Urothelium cell line (cell line): ENCODE measurements around the gene CHD1L.
"Not testable (repeated sequence)": the region's sequence is repeated elsewhere in the genome, so short reads cannot be mapped to it uniquely, and the experiment has no call there.

Experiments
- DNase-seq: peaks from one replicate; pipeline ENCODE4 v3.0.0; 2011; ENCODE audit warnings: low spot score, mixed read lengths
- FAIRE-seq: peaks from 2 replicates; lab custom pipeline; 2011; peaks lifted over from hg19 to GRCh38; lab: Jason Lieb, UNC

CHD1L gene

DNA sequence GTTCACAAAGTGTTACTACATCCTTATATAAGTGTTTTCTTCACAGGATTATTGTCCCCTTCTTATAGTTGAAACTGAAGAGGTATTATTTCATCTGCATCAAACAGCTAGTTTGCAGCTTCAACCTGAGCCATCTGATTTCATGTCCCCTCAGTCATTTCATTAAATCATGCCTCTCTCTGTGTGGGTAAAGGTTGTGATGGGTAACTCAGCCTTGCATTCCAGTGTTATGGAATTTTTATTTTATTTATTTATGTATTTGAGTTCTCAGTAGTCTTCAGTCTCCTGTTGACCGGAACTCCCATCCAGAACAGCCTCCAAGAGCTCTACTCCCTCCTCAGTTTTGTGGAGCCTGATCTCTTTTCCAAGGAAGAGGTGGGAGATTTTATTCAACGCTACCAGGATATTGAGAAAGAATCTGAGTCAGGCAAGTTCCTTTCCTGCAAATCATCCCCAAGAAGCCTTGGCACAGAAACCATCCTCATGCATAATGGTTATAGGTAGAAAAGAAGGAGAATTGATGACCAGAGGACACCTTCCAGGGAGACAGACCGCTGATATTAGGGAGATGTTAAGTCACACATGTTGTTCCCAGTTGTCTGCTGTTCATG, 21.8 kb downstream of the CHD1L start:
- no peak for FAIRE-seq
- no peak for DNase-seq

DNA sequence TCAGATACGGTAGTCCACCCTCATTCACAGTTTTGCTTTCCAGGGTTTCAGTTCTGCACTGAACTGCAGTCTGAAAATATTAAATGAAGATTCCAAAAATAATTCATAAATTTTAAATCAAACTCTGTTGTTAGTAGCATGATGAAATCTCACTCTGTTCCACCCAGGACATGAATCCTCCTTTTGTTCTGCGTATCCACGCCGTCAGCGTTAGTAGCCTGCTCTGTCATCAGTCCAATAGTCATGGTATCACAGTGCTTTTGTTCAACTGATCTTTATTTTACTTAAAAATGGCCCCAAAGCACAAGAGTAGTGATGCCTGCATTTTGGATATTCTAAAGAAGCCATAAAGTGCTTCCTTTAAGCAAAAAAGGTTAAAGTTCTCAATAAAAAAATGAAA, 23.9 kb downstream of the CHD1L start:
- DNase-seq (no peak), FAIRE-seq (no peak)

DNA sequence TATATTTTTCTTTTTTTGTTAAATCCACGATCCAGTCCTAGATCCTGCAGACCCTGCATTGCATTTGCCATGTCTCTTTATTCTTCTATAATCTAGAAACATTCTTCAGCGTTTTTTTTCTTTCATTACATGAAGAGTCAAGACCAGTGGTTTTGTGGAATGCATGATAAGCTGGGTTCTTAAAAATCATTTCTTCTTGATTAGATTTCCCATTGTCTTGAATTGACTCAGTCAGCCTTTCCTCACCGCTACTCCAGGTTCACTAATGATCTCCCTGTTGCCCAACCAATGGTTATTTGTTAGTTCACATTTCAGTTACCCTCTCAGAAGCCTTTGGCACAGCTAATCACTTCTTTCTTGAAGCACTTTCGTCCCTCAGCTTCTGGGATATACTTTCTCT, 25.2 kb downstream of the CHD1L start:
- FAIRE-seq = no peak
- no peak for DNase-seq

DNA sequence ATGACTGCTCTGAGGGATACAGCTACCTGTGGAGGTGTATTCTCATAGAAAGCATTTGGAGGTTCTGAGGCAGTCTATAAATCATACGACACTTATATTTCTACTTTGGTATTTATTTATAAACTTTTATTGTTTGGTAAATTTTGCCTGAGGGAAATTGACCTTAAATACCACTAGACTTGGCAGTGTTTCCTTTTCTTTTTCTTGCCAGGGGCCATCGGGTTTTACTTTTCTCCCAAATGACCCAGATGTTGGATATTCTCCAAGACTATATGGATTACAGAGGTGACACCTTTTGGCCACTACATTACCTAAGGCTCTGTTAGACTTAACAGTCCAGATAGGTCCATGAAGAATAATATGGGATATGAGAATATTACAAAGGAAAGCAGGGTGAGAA, 28.2 kb downstream of the CHD1L start:
- FAIRE-seq (no peak), DNase-seq (no peak)

DNA sequence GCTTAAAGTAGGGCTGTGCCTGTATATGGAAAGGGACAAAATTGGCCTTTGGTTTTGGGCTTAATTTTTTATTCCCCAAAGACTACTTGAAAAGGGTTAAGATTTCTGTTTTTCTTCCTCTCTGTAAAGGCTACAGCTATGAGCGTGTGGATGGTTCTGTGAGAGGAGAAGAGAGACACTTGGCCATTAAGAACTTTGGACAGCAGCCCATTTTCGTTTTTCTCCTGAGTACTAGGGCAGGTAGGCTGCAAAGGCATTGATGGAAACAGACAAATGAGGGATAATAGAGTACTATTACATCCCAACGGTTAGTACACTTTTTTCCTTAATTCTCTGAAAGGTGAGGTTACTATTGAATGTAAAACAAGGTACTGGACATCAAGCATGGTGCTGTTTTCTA, 29.6 kb downstream of the CHD1L start:
- FAIRE-seq (no peak), DNase-seq (no peak)

DNA sequence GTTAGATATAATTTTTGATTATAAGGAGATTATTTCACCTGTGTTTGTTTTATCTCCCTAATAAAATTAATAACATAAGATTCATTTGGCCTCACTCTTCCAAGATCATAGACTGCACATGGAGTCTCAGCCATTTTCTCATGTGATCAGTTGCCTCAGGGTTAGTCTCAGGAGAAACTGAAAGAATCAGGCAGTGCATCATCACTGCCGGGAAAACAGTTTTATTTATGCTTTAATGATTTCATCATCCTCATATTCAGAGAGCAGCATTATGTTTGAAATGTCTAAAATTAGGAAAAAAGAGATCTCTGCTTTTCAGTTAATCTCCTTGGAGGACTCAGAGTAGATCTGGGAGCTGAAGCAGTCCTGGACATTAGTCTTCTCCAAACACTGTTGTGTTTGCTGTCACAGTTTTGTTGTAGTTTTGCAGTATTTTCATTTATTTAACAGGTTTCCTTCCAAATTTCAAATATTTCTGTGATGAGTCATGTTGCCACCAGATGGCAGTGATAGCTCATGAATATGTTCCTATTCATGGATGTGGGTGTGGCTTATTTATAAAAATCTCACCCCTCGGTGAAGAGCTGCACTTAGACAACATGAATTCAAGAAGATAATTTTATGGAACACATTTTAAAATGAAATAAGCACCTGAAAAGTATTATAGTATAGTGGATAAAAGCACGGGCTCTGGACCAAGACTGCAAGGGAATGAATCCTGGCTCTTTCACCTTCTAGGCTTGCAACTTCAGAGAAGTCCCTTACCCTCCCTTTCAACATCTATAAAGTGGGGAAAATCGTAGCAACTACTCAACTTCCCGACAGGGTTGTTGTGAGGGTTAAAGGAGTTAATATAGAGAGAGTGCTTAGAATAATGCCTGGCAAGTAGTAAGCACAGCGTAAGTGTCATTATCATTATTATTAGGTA, 31.2 kb downstream of the CHD1L start:
- peak; percentile 70 for DNase-seq
- FAIRE-seq = no peak

DNA sequence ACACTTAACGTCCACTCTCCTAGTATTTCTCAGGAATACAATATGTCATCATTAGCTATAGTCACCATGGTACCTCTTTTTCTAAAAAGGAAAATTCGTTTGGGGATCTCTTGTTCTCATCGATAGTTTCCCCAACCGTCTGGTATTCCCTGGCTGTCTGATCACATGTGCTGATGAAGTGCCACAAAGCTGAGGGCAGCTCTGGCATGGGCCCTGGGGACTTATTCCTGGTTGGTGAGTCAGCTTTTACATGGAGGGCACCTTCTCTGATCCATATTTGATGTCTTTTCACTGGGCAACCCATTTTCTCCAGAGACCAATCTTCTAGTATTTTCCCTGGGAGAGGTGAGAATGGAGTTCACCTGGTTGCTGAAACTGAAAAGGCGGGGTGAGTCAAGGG, 39.5 kb downstream of the CHD1L start:
- DNase-seq (no peak), FAIRE-seq (no peak)

DNA sequence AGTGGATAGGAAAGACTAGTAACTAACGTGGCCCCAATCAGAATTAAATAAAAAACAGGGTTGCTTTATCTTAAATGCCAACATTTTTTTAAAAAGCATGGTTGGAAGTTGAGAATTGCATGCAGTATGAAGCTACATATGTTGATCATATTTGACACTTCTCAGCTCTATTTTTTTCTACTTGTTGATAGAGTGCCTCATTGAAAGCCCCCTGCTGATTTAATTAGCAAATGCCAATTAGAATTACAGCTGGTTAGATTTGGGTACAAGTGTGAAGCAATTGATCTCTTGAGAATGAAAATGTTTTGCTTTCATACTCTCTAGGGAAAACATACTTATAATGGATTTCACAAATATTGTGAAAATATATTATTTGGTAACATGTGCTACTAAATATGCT, 40.5 kb downstream of the CHD1L start:
- DNase-seq (no peak), FAIRE-seq (no peak)

DNA sequence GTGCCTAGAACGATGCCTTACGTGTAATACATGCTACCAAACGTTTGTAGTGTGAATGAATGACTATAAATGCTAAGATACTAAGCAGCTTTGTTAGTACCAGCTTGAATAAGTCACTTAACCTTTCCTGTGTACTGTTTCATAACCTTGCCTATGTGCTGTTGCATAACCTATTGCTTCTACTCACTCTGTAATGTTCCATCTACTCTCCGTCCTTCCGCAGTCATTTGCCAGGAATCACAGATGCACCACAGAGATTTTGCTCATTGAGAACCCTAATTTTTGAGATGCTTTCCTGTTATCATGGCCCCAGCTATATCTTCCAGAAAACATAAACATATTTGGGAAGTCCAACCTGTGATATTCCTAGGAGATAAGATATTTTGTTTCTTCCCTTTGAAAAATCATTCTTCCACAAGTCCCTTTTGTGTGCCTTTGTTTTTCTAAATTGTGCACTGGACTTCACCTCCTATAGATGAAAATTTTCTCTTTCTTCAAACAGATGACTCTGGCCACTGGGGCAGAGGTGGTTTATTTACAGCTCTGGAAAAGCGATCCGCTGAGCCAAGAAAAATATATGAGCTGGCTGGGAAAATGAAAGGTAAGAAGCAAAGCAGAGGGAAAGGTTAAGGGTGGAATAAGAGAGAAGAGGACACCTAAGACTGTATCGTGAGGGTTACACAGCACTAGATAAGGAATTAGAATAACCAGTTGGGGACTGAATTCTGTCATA, 44.8 kb downstream of the CHD1L start:
- no peak for DNase-seq
- FAIRE-seq = no peak

DNA sequence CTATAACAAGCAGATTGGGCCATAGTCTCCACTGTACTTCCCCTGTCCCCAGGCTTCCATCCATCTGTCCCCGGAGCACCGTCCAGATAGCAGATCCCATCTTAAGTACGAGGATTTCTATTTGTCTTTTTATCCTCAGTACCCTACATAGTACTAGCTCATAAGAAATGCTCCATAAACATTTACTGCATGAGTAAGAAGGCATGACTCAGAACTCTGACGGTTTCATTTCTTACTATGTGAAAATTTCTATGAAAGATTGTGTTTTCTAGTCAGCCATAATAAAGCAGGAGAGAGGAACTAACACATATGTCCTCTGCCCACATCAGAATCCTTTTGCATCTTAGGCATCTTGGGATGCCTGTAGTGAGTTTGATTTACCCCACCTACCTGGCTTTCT, 49.5 kb downstream of the CHD1L start:
- FAIRE-seq (no peak), DNase-seq (no peak)

DNA sequence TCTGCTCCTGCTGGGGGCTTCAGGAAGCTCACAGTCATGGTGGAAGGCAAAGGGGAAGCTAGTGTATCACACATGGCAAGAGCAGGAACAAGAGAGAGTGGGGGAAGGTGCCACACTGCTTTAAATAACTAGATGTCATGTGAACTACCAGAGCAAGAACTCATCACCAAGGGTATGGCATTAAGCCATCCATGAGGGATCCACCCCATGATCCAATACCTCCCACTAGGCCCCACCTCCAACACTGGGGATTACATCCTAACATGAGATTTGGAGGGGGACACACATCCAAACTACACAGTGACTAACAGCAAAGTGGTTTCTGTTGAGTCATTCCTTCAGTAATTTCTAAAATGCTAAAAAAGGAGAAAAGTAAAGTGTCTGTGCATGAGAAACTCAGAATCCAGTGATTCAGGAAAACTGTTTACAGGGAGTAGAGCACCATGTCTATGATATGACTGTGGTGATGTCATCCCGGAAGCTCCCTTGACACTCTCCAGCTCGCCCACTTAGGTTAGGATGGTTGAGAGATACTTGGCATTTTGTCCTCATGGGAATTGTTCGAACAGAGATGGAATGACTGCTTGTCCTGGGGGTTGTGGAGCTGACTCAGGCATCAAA, 50.3 kb downstream of the CHD1L start:
- FAIRE-seq = no peak
- peak; percentile 9 for DNase-seq

DNA sequence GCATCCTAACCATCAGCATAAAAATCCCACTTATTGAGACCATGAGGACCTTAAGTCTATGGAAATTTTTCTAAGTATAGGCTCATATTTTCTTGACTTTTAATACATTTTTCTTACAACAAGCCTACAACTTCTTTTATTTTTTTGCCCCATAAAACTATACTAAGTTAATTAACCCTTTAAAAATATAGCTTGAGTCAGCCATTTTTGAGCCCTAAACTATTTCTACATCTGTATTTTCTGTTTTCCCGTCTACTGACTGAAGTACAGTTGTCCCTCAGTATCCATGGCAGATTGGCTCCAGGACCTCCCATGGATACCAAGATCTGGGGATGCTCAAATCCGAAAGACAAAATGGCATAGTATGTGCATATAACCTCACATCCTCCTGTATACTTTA, 55.0 kb downstream of the CHD1L start:
- no peak for DNase-seq
- FAIRE-seq = no peak

DNA sequence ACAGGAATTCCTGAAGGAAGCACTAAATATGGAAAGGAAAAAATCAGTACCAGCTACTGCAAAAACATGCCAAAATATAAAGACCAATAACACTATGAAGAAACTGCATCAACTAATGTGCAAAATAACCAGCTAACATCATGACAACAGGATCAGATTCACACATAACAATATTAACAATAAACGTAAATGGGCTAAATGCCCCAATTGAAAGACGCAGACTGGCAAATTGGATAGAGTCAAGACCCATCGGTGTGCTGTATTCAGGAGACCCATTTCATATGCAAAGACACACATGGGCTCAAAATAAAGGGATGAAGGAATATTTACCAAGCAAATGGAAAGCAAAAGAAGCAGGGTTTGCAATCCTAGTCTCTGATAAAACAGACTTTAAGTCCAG, 63.3 kb downstream of the CHD1L start:
- not testable (repeated sequence) for DNase-seq, FAIRE-seq

DNA sequence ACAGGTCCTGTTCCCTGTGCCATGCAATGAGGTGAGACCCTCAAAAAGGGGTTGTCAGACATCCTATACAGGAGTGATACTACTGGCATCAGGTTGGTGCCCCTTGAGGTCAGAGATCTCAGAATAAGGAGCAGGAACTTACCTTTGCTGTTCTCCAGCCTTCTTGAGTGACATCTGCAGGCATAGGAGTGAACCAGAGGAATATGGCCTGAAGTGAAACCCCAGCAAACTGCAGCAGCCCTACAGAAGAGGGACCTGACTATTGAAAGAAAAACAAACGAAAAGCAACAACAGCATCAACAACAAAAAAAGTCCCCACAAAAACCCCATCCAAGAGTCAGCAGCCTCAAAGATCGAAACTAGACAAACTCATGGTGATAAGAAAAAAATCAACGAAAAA, 74.5 kb downstream of the CHD1L start:
- FAIRE-seq (no peak), DNase-seq (no peak)

DNA sequence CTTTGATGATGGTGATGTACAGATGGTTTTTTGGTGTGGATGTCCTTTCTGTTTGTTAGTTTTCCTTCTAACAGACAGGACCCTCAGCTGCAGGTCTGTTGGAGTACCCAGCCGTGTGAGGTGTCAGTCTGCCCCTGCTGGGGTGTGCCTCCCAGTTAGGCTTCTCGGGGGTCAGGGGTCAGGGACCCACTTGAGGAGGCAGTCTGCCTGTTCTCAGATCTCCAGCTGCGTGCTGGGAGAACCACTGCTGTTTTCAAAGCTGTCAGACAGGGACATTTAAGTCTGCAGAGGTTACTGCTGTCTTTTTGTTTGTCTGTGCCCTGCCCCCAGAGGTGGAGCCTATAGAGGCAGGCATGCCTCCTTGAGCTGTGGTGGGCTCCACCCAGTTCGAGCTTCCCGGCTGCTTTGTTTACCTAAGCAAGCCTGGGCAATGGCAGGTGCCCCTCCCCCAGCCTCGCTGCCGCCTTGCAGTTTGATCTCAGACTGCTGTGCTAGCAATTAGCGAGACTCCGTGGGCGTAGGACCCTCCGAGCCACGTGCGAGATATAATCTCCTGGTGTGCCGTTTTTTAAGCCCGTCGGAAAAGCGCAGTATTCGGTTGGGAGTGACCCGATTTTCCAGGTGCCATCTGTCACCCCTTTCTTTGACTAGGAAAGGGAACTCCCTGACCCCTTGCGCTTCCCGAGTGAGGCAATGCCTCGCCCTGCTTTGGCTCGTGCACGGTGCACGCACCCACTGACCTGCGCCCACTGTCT, 84.6 kb downstream of the CHD1L start:
- not testable (repeated sequence) for DNase-seq, FAIRE-seq

DNA sequence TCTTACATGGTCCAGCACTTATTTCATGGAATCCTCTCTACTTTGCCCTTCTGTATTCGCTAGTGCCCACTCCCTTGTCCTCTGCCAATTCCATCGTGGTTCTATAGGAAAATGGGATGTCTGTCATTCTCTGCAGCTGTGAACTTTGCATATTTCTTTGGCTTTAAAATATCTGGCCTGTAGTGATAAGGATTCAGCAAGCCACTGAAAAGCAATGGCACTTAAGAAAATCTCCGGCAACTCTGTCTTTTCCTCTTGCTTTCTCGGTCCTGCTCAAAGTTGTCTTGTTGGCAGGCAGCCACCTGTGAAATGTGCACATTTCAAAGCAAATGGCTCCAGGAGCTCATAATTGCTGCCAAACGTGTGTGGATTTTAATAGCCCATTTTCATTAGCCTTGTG, 91.8 kb downstream of the CHD1L start:
- FAIRE-seq (no peak), DNase-seq (no peak)

DNA sequence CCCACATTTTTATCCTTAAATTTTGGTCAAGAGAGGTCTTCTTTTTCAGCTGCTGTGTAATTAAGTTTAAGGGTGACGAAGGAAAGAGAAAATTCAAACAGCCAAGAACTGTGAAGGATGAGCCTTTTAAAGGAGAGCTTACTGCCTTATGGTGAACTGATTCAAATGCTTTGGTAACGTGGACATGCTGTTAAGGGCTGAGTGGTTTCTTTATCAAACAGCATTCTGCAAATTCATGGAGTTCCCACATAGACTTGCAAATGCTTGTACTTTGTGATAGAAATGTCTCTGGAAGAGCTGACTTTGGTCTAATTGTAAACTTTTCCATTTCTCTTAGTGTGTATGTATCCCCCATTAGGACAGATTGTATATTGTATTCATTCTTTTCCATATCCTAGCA, 93.8 kb downstream of the CHD1L start:
- DNase-seq (no peak), FAIRE-seq (no peak)

DNA sequence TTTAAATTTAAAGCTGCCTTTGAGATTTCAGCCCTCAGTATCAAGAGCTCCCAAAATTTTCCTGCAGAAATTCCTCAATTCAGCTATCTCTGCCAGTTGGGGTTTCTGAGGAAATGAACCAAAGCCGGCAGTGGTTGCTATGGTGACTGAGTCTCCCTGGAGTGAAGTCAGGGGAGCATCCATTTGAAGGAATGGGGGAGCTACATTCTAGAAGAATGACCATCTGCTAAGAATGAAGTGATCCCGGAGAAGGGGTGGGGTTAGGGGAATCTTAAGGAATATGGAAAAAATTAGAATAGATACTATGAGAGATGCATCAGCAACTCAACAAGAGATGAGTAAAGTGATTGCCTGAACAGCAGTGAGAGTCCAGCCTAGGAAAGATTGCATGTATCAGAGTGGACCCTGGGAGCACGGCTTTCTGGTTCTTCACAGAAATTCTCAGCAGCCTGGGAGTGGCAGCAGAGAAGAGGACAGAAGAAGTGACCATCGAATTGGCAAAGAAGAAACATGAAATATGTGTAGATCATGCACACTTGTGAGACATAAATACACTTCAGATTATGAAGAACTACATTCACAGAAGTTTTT, 94.7 kb downstream of the CHD1L start:
- FAIRE-seq = no peak
- DNase-seq = no peak

DNA sequence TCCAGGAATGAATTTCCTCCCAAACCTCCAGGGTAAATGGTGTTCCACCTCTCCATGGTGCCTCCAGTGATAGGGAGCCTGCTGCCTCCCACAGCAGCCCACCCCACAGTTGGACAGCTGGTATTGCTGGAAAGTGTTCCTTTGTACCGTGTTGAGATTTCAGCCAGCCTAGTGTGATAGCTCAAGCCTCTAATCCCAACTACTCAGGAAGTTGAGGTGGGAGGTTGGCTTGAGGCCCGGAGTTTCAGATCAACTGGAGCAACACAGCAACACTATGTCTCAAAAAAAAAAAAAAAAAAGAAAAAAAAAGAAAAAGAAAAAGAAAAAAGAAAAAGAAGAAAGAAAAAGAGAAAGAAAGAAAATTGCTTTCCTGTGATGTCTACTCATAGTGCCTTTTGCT, 96.1 kb downstream of the CHD1L start:
- DNase-seq = no peak
- no peak for FAIRE-seq

DNA sequence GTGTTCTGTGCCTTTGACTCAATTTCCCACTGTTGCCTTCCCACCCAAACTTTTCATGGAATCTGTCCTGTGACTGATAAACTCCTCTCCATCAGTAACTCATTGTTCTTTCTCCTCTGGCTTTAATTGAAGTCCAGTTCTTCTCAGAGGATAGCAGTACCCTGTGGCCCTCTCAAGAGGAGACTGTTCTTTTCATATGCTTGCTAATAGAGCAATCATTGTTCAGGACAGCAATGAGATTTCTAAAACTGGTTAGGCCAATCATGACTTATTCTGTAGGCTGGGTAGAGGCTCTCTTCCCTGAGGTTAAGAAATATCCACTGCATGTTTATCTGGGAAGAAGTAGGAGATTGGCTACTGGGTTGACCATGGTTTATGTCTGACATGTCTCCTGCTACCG, 98.8 kb downstream of the CHD1L start:
- DNase-seq = no peak

More for the DNA sequence above, 98.8 kb downstream of the CHD1L start:
- no peak for FAIRE-seq
